HG02610 (cell line): ENCODE measurements around the gene ZNF513.
"Not testable (repeated sequence)": the region's sequence is repeated elsewhere in the genome, so short reads cannot be mapped to it uniquely, and the experiment has no call there.

ENCODE experiments used
- ATAC-seq: cut with Tn5 transposase; IDR thresholded peaks from one replicate; pipeline ENCODE4 v1.9.1; 2021; ENCODE audit warnings: mild to moderate bottlenecking, moderate library complexity; ENCODE audit not compliant: unreplicated experiment

Gene ZNF513

GRCh38 chr2:27380626-27381545 lies at the start of gene ZNF513:
Gene ZNF513, minus strand, starts transcription at chr2:27380734. Its CDS starts 208 bp downstream, at chr2:27380526.
- ATAC-seq, result peak; percentile 84

GRCh38 chr2:27428978-27429541 lies 48.5 kb upstream of the ZNF513 start:
- peak; percentile 74 for ATAC-seq

GRCh38 chr2:27428213-27428977 lies 47.9 kb upstream of the ZNF513 start, which contains the start of gene NRBP1:
Gene NRBP1, plus strand, starts transcription at chr2:27428631. Its CDS starts 4,643 bp downstream, at chr2:27433274.
- peak; percentile 85 for ATAC-seq

- ATAC-seq, result no peak
These were observed 47.3 kb upstream of the ZNF513 start for GRCh38 chr2:27427863-27428212.

GRCh38 chr2:27425039-27425438 lies 44.5 kb upstream of the ZNF513 start:
- not testable (repeated sequence) for ATAC-seq

GRCh38 chr2:27422958-27423357 lies 42.4 kb upstream of the ZNF513 start:
- no peak for ATAC-seq

GRCh38 chr2:27421660-27422250 lies 41.2 kb upstream of the ZNF513 start:
- no peak for ATAC-seq

- ATAC-seq, result no peak
These were observed 40.5 kb upstream of the ZNF513 start for GRCh38 chr2:27420996-27421395.

- no peak for ATAC-seq
These were observed 35.6 kb upstream of the ZNF513 start for GRCh38 chr2:27416151-27416550.

GRCh38 chr2:27412419-27413152 lies 32.1 kb upstream of the ZNF513 start:
- no peak for ATAC-seq

- peak; percentile 96 for ATAC-seq
These were observed 29.0 kb upstream of the ZNF513 start, which contains the start of gene PPM1G for GRCh38 chr2:27409321-27410073. Gene PPM1G, minus strand, starts transcription at chr2:27409591. Its CDS starts 169 bp downstream, at chr2:27409422.

GRCh38 chr2:27408601-27409320 lies 28.2 kb upstream of the ZNF513 start:
- ATAC-seq, result peak; percentile 24

- no peak for ATAC-seq
These were observed 27.4 kb upstream of the ZNF513 start for GRCh38 chr2:27407798-27408491.

- ATAC-seq, result no peak
These were observed 20.0 kb upstream of the ZNF513 start for GRCh38 chr2:27400348-27401135.

GRCh38 chr2:27398962-27399361 lies 18.4 kb upstream of the ZNF513 start:
- no peak for ATAC-seq

GRCh38 chr2:27393225-27393624 lies 12.7 kb upstream of the ZNF513 start:
- no peak for ATAC-seq
